ENCODE measurements around the gene STPG2.
"Not testable (repeated sequence)": the region's sequence is repeated elsewhere in the genome, so short reads cannot be mapped to it uniquely, and the experiment has no call there.

The STPG2 gene

DNA sequence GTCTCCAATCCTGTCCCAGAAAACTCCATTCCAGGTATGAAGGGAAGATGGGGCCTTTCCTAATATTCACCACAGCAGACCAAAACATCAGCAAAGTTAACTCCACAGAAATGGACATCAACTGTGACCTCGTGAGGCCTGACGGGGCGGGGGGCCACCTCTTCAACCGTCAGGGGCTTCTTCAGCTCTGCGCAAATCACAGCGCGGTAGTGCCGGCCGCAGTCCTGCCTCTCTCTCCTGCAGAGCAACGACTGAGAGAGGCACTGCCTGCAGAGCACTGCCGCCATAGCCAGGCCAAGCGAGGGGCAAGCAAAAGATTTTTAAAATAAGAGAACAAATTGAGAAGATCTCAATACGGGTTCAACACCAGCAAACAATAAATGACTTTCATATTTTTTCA, 226.2 kb downstream of the STPG2 start:
- no peak overlapping the region for H3K9ac ChIP-seq (ENCODE audit: low read length)
- no peaks in the 10 kb centered on the region for H3K36me3 ChIP-seq (ENCODE audit: control insufficient read depth, insufficient read depth, low read length)
- H3K27me3 ChIP-seq (ENCODE audit: control insufficient read depth, insufficient read depth, low read length) = no peaks in the 10 kb centered on the region
- no peaks in the 10 kb centered on the region for H3K9me3 ChIP-seq (ENCODE audit: control insufficient read depth, low read length)
- H3K4me1 ChIP-seq (ENCODE audit: control insufficient read depth, insufficient read depth, low read length) = no peaks in the 10 kb centered on the region
- no peak overlapping the region for H3K4me3 ChIP-seq (ENCODE audit: low read length)

DNA sequence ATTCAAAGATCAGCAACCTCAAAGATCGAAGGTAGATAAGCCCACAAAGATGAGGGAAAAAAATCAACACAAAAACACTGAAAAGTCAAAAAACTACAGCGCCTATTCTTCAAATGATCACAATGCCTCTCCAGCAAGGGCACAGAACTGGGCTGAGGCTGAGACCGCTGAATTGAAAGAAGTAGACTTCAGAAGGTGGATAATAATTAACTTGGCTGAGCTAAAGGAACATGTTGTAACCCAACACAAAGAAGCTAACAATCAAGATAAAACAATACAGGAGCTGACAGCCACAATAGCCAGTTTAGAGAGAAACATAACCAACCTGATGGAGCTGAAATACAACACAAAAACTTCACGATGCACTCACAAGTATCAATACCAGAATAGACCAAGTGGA, 231.1 kb downstream of the STPG2 start:
- Histone ChIP-seq H3K36me3 (ENCODE audit: control insufficient read depth, insufficient read depth, low read length) (no peaks in the 10 kb centered on the region), H3K27me3 (ENCODE audit: control insufficient read depth, insufficient read depth, low read length) (no peaks in the 10 kb centered on the region), H3K4me3 (ENCODE audit: low read length) (no peak overlapping the region), H3K9me3 (ENCODE audit: control insufficient read depth, low read length) (no peaks in the 10 kb centered on the region), H3K4me1 (ENCODE audit: control insufficient read depth, insufficient read depth, low read length) (no peaks in the 10 kb centered on the region), H3K9ac (ENCODE audit: low read length) (no peak overlapping the region)

DNA sequence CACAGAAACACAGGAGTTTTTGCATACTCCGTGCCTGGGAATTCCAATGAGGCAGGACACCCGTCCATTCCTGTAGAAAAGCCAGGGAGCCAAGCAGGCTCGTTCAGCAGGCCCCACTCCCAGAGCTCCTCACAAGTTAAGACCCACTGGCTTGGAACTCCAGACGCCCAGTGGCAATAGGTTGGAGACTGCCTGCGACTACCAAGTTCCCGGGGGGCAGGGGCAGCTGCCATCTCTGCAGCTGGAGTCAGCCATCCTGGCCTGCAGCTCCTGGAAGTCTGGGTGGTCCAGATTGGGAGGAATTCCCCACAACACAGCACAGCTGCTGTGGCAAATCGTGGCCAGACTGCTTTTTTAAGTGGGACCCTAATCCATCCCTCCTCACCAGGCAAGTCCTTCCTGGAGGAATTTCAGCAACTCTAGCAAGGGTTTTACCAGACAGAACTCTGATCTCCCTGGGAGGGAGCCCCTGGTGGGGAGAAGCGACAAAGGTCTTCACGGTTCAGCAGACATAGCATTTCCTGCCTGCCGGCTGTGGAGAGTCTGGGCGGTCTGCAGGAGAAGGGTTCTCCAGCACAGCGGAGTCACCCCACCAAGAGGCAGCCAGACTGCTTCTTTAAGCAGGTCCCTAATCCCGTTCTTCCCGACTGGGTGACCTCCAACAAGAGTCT, 231.9 kb downstream of the STPG2 start:
- Histone ChIP-seq H3K4me3 (ENCODE audit: low read length) (no peak overlapping the region), H3K9ac (ENCODE audit: low read length) (no peak overlapping the region), H3K9me3 (ENCODE audit: control insufficient read depth, low read length) (no peaks in the 10 kb centered on the region), H3K4me1 (ENCODE audit: control insufficient read depth, insufficient read depth, low read length) (no peaks in the 10 kb centered on the region), H3K27me3 (ENCODE audit: control insufficient read depth, insufficient read depth, low read length) (no peaks in the 10 kb centered on the region), H3K36me3 (ENCODE audit: control insufficient read depth, insufficient read depth, low read length) (no peaks in the 10 kb centered on the region)

DNA sequence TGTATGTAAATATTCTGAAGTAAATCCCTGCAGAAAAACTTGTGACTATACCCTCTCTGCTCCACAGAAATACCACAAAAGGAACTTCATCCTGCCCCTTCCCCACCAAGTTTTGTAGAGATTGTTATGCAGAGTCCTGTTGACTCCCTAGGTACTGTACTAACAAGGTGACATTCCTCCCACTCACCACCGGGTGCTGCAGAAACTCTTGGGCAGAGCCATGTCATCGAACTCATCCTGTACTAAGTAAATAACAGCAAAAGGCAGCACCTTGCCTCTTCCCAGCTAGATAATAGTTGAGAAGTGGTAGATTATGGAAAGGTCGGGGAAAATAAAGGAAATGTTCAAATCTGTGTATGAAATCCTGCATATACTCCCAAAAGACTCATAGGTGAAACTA, 233.3 kb downstream of the STPG2 start:
- Histone ChIP-seq H3K4me1 (ENCODE audit: control insufficient read depth, insufficient read depth, low read length) (no peaks in the 10 kb centered on the region), H3K9me3 (ENCODE audit: control insufficient read depth, low read length) (no peaks in the 10 kb centered on the region), H3K4me3 (ENCODE audit: low read length) (no peak overlapping the region), H3K9ac (ENCODE audit: low read length) (no peak overlapping the region), H3K27me3 (ENCODE audit: control insufficient read depth, insufficient read depth, low read length) (no peaks in the 10 kb centered on the region), H3K36me3 (ENCODE audit: control insufficient read depth, insufficient read depth, low read length) (no peaks in the 10 kb centered on the region)

DNA sequence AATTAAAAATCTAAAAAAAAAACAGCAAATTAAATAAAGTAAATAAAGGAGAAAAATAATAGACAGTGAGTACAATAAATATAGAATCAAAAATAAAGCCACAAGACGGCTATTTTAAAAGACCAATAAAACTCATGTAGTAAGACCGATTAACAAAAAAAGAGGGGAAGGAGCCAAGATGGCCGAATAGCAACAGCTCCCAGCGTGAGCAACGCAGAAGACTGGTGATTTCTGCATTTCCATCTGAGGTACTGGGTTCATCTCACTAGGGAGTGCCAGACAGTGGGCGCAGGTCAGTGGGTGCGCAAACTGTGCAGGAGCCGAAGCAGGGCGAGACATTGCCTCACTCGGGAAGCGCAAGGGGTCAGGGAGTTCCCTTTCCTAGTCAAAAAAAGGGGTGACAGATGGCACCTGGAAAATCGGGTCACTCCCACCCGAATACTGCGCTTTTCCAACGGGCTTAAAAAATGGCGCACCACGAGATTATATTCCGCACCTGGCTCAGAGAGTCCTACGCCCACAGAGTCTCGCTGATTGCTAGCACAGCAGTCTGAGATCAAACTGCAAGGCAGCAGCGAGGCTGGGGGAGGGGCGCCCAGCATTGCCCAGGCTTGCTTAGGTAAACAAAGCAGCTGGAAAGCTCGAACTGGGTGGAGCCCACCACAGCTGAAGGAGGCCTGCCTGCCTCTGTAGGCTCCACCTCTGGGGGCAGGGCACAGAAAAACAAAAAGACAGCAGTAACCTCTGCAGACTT, 239.7 kb downstream of the STPG2 start:
- not testable (repeated sequence) for H3K4me1 ChIP-seq (ENCODE audit: control insufficient read depth, insufficient read depth, low read length); H3K9ac ChIP-seq (ENCODE audit: low read length); H3K4me3 ChIP-seq (ENCODE audit: low read length); H3K27me3 ChIP-seq (ENCODE audit: control insufficient read depth, insufficient read depth, low read length); H3K9me3 ChIP-seq (ENCODE audit: control insufficient read depth, low read length); H3K36me3 ChIP-seq (ENCODE audit: control insufficient read depth, insufficient read depth, low read length)

DNA sequence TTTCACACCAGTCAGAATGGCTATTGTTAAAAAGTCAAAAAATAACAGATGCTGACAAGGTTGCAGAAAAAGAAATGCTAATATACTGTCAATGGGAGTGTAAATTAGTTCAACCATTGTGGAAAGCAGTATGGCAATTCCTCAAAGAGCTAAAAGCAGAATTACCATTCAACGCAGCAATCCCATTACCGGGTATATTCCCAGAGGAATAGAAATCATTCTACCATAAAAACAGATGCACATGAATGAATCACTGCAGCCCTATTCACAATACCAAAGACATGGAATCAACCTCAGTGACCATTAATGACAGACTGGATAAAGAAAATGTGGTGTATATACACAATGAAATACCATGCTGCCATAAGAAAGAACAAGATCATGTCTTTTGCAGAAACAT, 243.0 kb downstream of the STPG2 start:
- H3K4me1 ChIP-seq (ENCODE audit: control insufficient read depth, insufficient read depth, low read length) = no peaks in the 10 kb centered on the region
- H3K27me3 ChIP-seq (ENCODE audit: control insufficient read depth, insufficient read depth, low read length) = no peaks in the 10 kb centered on the region
- H3K36me3 ChIP-seq (ENCODE audit: control insufficient read depth, insufficient read depth, low read length) = no peaks in the 10 kb centered on the region
- no peak overlapping the region for H3K4me3 ChIP-seq (ENCODE audit: low read length)
- H3K9ac ChIP-seq (ENCODE audit: low read length) = no peak overlapping the region
- H3K9me3 ChIP-seq (ENCODE audit: control insufficient read depth, low read length) = no peaks in the 10 kb centered on the region

DNA sequence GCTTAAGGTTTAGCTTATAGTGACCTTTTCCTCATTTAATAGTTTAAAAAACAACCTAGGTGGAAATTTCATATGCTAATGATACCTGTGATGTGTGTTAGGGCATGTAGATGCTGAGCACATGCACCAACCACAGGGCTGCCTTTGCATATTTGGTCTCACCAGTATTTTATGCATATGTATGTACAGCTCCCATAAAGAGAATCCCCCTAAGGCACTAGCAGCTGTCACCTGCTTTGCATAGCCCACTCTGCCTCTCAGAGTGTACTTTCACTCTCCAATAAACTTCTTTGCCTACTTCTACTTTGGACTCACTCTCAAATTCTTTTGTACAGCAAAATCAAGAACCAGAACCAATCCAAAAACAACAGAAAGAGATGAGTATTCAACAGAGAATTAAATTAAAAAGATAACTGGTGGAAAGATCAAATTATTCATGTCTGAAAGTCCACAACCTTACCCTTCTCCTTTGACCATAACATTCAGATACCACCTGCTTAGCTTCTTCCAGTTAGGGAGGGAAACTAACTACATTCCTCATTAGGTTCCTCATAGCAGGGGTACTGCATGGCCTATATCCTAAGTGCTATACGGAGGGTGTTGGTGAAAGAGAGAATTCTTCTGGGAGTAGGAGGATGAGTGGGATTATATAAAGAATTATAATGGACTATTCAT, 250.5 kb downstream of the STPG2 start:
- Histone ChIP-seq H3K4me1 (ENCODE audit: control insufficient read depth, insufficient read depth, low read length) (no peaks in the 10 kb centered on the region), H3K36me3 (ENCODE audit: control insufficient read depth, insufficient read depth, low read length) (no peaks in the 10 kb centered on the region)

DNA sequence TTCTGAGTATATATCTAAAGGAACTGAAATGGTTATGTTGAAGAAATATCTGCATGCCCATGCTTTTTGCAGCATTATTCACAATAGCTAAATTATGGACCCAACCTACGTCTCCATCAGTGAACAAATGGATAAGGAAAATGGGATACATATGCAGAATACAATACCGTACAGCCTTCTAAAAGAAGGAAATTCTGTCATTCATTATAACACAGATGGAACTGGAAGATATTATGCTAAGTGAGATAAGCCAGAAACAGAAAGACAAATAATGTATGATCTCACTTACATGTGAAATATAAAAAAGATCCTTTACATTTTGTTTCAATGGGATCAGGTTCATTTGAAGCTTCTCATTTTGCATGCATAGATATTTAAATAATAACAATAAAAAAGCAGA, 263.3 kb downstream of the STPG2 start:
- Histone ChIP-seq H3K4me3 (ENCODE audit: low read length) (no peak overlapping the region), H3K9me3 (ENCODE audit: control insufficient read depth, low read length) (no peaks in the 10 kb centered on the region), H3K27me3 (ENCODE audit: control insufficient read depth, insufficient read depth, low read length) (no peaks in the 10 kb centered on the region), H3K36me3 (ENCODE audit: control insufficient read depth, insufficient read depth, low read length) (no peaks in the 10 kb centered on the region), H3K4me1 (ENCODE audit: control insufficient read depth, insufficient read depth, low read length) (no peaks in the 10 kb centered on the region), H3K9ac (ENCODE audit: low read length) (no peak overlapping the region)

More for the DNA sequence above, 250.5 kb downstream of the STPG2 start:
- Histone ChIP-seq H3K4me3 (ENCODE audit: low read length) (no peak overlapping the region), H3K27me3 (ENCODE audit: control insufficient read depth, insufficient read depth, low read length) (no peaks in the 10 kb centered on the region), H3K9me3 (ENCODE audit: control insufficient read depth, low read length) (no peaks in the 10 kb centered on the region), H3K9ac (ENCODE audit: low read length) (no peak overlapping the region)

DNA sequence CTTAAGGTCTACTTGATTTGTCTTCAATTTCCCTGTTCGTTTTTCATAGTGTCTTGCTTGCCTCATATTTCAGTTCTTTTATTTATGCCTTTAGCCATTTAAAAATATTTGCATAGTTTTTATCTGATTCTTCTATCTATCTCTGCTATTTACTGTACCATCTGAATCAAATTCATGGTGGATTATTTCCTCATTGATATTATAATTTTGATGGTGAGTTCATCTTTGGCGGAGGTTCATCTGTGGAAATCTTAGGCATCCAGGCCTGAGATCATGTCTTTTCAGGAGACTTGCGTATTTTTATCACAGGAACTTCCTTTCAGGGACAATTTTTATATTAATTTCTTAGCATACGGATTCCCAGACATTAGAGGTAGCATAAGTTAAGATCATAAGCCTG, 275.2 kb downstream of the STPG2 start:
- H3K4me1 ChIP-seq (ENCODE audit: control insufficient read depth, insufficient read depth, low read length) = no peaks in the 10 kb centered on the region

DNA sequence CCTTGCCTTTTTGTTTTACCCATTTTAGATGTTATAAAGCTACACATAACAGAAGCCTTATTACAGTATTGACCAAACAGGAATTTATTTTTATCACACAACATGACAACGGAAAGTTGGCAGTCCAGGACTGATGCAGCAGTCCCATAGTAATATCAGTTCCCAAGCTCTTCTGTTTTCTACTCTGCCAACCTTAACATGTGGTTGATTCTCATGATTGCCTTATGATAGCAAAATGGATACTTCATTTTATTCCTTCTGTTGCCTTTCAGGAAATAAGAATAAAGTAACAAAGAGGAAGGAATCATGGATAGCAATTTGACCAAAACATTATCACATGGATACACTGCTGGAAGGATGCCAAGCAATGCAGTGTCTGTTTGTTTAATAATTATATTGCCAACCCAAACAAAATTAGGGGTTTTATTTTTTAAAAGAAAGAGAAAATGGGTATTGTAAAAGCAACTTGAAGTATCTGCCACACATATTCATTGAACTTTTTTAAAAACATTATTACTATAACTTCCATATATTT, 275.7 kb downstream of the STPG2 start:
- H3K36me3 ChIP-seq (ENCODE audit: control insufficient read depth, insufficient read depth, low read length) = no peaks in the 10 kb centered on the region
- H3K4me3 ChIP-seq (ENCODE audit: low read length) = no peak overlapping the region
- H3K9ac ChIP-seq (ENCODE audit: low read length) = no peak overlapping the region
- H3K4me1 ChIP-seq (ENCODE audit: control insufficient read depth, insufficient read depth, low read length) = no peaks in the 10 kb centered on the region
- H3K9me3 ChIP-seq (ENCODE audit: control insufficient read depth, low read length) = no peaks in the 10 kb centered on the region
- no peaks in the 10 kb centered on the region for H3K27me3 ChIP-seq (ENCODE audit: control insufficient read depth, insufficient read depth, low read length)

More for the DNA sequence above, 275.2 kb downstream of the STPG2 start:
- no peaks in the 10 kb centered on the region for H3K36me3 ChIP-seq (ENCODE audit: control insufficient read depth, insufficient read depth, low read length)
- no peak overlapping the region for H3K4me3 ChIP-seq (ENCODE audit: low read length)
- H3K27me3 ChIP-seq (ENCODE audit: control insufficient read depth, insufficient read depth, low read length) = no peaks in the 10 kb centered on the region
- no peaks in the 10 kb centered on the region for H3K9me3 ChIP-seq (ENCODE audit: control insufficient read depth, low read length)
- H3K9ac ChIP-seq (ENCODE audit: low read length) = no peak overlapping the region

DNA sequence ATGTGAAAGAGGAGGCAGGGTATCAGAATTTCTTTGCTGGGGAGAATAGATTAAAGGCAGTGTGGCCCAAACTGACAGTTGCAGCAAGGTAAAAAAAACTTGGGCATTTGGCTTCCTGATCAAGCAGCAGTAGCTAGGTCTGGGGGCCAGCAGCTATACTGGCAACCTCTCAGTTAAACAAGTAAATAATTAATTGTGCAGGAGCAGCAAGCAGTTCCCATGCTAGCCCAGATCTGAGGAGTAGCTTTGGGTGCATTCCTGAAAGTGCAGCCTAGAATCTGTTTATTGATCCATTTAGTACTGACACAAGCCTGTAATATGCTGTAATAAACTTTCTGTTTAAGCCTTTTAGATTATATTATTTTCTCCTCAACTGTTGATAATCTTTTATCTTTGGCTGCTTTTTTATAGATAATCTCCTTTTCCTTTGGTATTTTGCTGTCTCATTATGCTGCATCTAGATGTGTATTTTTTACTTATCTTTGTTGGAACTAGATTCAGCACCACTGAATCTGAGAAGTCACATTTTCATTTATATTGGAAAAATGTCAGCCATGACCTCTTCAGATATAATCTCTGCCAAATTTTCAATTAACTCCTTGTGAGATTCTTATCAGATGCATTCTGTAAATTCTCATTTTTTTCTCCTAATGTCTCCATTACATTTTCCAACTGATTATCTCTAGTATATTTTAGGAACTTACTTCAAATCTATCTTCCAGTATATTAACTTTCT, 276.3 kb downstream of the STPG2 start:
- Histone ChIP-seq H3K9ac (ENCODE audit: low read length) (no peak overlapping the region), H3K4me1 (ENCODE audit: control insufficient read depth, insufficient read depth, low read length) (no peaks in the 10 kb centered on the region), H3K27me3 (ENCODE audit: control insufficient read depth, insufficient read depth, low read length) (no peaks in the 10 kb centered on the region), H3K9me3 (ENCODE audit: control insufficient read depth, low read length) (no peaks in the 10 kb centered on the region), H3K36me3 (ENCODE audit: control insufficient read depth, insufficient read depth, low read length) (no peaks in the 10 kb centered on the region), H3K4me3 (ENCODE audit: low read length) (no peak overlapping the region)
